Measurements from ENCODE around the gene LCA5L. TPM values are rescaled to one million over a fixed set of nuclear protein-coding genes. Genes with fewer than 3 reads are reported as not detected.
"Not testable (repeated sequence)": the region's sequence is repeated elsewhere in the genome, so short reads cannot be mapped to it uniquely, and the experiment has no call there.

The LCA5L gene
- total RNA-seq, 2 experiments from 2014 or later = 0.35 to 1.8 TPM

DNA sequence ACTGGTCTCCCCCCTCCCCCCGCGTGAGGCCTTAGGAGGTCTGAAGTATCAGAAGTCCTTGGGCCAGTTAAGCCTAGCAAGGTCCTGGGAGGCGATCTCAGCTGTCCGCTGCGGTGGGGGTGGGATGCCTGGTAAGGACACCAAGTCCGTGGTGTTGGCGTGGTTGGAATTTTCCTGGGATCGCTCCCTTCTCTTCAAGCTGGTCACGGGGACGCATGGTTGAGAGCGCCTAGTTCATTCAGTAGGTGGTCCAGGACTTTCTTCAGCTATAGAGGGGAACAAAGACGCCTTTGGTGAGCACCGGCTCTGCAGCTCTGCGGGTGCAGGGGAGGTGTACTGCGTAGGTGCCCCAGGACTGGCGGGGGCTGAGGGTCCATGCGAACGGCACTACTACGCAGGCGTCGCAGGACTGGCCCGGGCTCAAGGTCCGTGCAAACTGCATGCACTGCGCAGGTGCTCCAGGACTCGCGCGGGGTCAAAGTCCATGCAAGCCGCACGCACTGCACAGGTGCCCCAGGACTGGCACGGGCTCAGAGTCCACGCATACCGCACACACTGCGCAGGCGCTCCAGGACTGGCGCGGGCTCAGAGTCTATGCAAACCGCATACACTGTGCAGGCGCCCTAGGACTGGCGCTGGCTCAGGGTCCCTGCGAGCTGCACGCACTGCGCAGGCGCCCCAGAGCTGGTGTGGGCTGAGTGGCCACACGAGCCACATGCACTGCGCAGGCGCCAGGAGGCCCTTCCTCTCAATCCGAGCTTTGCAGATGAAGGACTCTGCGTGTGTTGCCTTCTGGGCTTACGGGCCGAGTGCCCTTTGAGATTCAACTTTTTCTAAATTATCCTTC, 60.1 kb downstream of the LCA5L start:
- DNase-seq (ENCODE audit: low spot score) = no peak
- H3K79me2 ChIP-seq (ENCODE audit: insufficient read depth, low read depth, low read length) = peaks cover 22% of the 10 kb centered on the region; the same call in 1 of the 2 replicates
- POLR2A ChIA-PET = interaction anchor here (0.7 to 2.5 kb wide), 2 partner anchors 9 to 553 kb away, joined by 3 to 15 read pairs; no protein-coding TSS in a partner anchor
- 0 out of 2 replicates have a peak, but pooled peaks cover 5% of the 10 kb centered on the region for H3K36me3 ChIP-seq (ENCODE audit: insufficient read depth, low read length)
- BruUV-seq (replicated peaks) = no TSS peak
- H4K20me1 ChIP-seq (ENCODE audit: insufficient read depth, low read length) = no peaks in the 10 kb centered on the region
- TF ChIP-seq, protein P1, sequence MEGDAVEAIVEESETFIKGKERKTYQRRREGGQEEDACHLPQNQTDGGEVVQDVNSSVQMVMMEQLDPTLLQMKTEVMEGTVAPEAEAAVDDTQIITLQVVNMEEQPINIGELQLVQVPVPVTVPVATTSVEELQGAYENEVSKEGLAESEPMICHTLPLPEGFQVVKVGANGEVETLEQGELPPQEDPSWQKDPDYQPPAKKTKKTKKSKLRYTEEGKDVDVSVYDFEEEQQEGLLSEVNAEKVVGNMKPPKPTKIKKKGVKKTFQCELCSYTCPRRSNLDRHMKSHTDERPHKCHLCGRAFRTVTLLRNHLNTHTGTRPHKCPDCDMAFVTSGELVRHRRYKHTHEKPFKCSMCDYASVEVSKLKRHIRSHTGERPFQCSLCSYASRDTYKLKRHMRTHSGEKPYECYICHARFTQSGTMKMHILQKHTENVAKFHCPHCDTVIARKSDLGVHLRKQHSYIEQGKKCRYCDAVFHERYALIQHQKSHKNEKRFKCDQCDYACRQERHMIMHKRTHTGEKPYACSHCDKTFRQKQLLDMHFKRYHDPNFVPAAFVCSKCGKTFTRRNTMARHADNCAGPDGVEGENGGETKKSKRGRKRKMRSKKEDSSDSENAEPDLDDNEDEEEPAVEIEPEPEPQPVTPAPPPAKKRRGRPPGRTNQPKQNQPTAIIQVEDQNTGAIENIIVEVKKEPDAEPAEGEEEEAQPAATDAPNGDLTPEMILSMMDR (conservative IDR thresholded peaks at IDR 0.05; ENCODE audit: low read length) = no peak
- no peak for TF ChIP-seq EZH2phosphoT487 (IDR thresholded peaks at IDR 0.05; ENCODE audit: borderline replicate concordance, low read depth, low read length)
- CTCF ChIA-PET (ENCODE audit: unreplicated experiment) = interaction anchor here (1.0 kb wide), 1 partner anchor 12 kb away, joined by 3 read pairs; no protein-coding TSS in a partner anchor
- no peak overlapping the region for H3K4me3 ChIP-seq (ENCODE audit: low read depth, low read length, poor library complexity, severe bottlenecking)
- H3K4me1 ChIP-seq (ENCODE audit: insufficient read depth, low read length, poor library complexity, severe bottlenecking) = peaks cover 28% of the 10 kb centered on the region
- peak overlapping the region; percentile 33; the same call in 1 of the 2 replicates for H3K4me2 ChIP-seq (ENCODE audit: low read length)
- H3K9me3 ChIP-seq (ENCODE audit: low read length) = no peaks in the 10 kb centered on the region
- no peaks in the 10 kb centered on the region for H3K9me2 ChIP-seq (ENCODE audit: insufficient read depth, low read length)
- intact Hi-C loops (cut with micrococcal nuclease; ENCODE audit: unreplicated experiment) = no loop called here
- no peak overlapping the region for H3K27ac ChIP-seq (ENCODE audit: low read depth, low read length, poor library complexity, severe bottlenecking)
- H2AFZ ChIP-seq (ENCODE audit: low read length) = no peak overlapping the region

DNA sequence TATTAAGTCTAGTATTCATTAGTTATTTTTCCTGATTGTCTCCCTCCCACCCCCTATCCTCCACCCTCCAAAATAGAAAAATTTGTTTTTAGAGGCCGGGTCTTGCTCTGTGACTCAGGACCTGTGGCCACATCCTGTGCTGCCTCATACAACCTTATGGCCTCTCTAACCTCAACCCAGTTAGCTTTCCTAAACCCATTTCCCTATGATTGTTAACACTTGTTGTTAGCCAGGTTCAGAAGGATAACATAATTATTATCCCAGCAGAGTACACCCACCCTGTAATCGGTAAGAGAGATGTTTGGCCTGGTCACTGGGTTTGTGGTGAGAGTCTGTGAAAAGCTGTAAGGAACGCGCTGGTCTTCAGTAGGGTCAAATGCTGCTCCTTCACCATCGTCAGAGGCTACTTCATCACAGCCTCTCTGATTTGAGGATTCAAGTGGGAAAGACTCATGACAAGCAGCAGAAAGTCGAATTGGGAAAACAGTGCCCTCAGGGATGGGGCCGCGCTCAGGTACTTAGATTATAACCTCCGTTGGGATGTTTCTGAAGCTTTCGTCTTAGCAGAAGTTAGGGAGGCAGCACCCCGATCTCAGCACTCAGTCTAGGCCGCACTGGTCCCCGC, 60.8 kb downstream of the LCA5L start:
- H3K9me3 ChIP-seq (ENCODE audit: low read length) = no peaks in the 10 kb centered on the region
- H3K4me2 ChIP-seq (ENCODE audit: low read length) = 0 out of 2 replicates have a peak overlapping the region, but pooled peaks have one; percentile 1
- H3K79me2 ChIP-seq (ENCODE audit: insufficient read depth, low read depth, low read length) = peaks cover 20% of the 10 kb centered on the region; the same call in 1 of the 2 replicates
- no peaks in the 10 kb centered on the region for H3K9me2 ChIP-seq (ENCODE audit: insufficient read depth, low read length)
- TF ChIP-seq, protein P1 (conservative IDR thresholded peaks at IDR 0.05; ENCODE audit: low read length) = no peak
- no peak for TF ChIP-seq EZH2phosphoT487 (IDR thresholded peaks at IDR 0.05; ENCODE audit: borderline replicate concordance, low read depth, low read length)
- intact Hi-C loops (cut with micrococcal nuclease; ENCODE audit: unreplicated experiment) = no loop called here
- H4K20me1 ChIP-seq (ENCODE audit: insufficient read depth, low read length) = no peaks in the 10 kb centered on the region
- H3K4me1 ChIP-seq (ENCODE audit: insufficient read depth, low read length, poor library complexity, severe bottlenecking) = peaks cover 29% of the 10 kb centered on the region
- ChIA-PET POLR2A (interaction anchor here (0.7 kb wide), 1 partner anchor 553 kb away, joined by 3 read pairs; no protein-coding TSS in a partner anchor), CTCF (ENCODE audit: unreplicated experiment) (interaction anchor here (1.0 kb wide), 1 partner anchor 11 kb away, joined by 3 read pairs; no protein-coding TSS in a partner anchor)
- no peak overlapping the region for H3K4me3 ChIP-seq (ENCODE audit: low read depth, low read length, poor library complexity, severe bottlenecking)
- BruUV-seq (replicated peaks) = no TSS peak
- no peak overlapping the region for H2AFZ ChIP-seq (ENCODE audit: low read length)
- no peak overlapping the region for H3K27ac ChIP-seq (ENCODE audit: low read depth, low read length, poor library complexity, severe bottlenecking)
- H3K36me3 ChIP-seq (ENCODE audit: insufficient read depth, low read length) = 0 out of 2 replicates have a peak, but pooled peaks cover 5% of the 10 kb centered on the region
- DNase-seq (ENCODE audit: low spot score) = no peak

DNA sequence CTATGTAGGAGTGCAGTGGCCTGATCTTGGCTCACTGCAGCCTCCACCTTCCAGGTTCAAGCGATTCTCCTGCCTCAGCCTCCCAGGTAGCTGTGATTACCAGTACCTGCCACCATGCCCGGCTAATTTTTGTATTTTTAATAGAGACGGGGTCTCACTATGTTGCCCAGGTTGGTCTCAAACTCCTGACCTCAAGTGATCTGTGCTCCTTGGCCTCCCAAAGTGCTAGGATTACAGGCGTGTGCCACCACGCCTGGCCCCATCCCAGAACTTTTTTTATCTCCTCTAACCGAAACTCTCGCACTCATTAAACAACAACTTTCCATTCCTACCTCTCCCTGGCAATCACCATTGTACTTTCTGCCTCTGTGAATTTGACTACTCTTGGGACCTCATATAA, 63.5 kb downstream of the LCA5L start:
- H3K9me2 ChIP-seq (ENCODE audit: insufficient read depth, low read length); POLR2A ChIA-PET; H3K4me3 ChIP-seq (ENCODE audit: low read depth, low read length, poor library complexity, severe bottlenecking); H3K9me3 ChIP-seq (ENCODE audit: low read length); CTCF ChIA-PET (ENCODE audit: unreplicated experiment); DNase-seq (ENCODE audit: low spot score); BruUV-seq (replicated peaks); intact Hi-C loops (cut with micrococcal nuclease; ENCODE audit: unreplicated experiment); H3K27ac ChIP-seq (ENCODE audit: low read depth, low read length, poor library complexity, severe bottlenecking); H2AFZ ChIP-seq (ENCODE audit: low read length); H3K36me3 ChIP-seq (ENCODE audit: insufficient read depth, low read length); H4K20me1 ChIP-seq (ENCODE audit: insufficient read depth, low read length); H3K79me2 ChIP-seq (ENCODE audit: insufficient read depth, low read depth, low read length); H3K4me2 ChIP-seq (ENCODE audit: low read length): not testable (repeated sequence)
- H3K4me1 ChIP-seq (ENCODE audit: insufficient read depth, low read length, poor library complexity, severe bottlenecking) = peaks cover 18% of the 10 kb centered on the region

Measured in OCI-LY7 (cell line).